Left hindlimb (tissue), 1 donor: ENCODE measurements around the gene GDF3.
"Not testable (repeated sequence)": the region's sequence is repeated elsewhere in the genome, so short reads cannot be mapped to it uniquely, and the experiment has no call there.

Experiments used
- DNase-seq: peaks from one replicate; pipeline ENCODE4 v3.0.0-alpha.2; 2018

The GDF3 gene

DNA sequence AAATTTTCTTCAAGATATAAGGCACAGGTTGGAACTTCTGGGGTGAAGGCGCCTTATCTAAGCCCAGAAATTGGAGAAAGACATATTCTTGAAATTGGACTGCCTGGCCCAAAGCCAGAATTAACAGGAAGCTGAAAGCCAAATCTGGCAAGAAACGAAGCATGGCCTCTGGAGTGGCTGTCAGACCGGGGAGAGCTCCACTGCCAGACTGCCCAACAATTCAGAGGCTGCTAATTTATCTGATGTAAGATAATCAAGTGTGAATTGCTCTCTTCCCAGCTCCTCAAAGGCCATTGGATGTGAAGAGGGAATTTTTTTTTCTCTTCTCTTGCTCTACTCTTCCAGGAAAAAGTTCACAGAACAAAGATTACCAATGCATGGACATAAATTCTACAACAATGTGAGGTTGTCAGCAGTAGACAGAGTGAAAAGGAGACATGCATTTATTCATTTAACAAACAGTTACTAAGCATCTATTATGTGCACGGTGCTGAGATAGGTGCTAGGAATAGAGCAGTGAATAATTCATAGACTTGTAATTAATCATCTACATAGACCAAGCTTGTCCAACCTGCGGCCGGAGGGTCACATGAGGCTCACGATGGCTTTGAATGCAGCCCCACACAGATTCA is at the start of gene GDF3:
TSS of gene GDF3 (minus strand) at position 210 of the 632 bp plus-strand sequence. CDS start at position 163, 47 bp downstream.
- DNase-seq = no peak

DNA sequence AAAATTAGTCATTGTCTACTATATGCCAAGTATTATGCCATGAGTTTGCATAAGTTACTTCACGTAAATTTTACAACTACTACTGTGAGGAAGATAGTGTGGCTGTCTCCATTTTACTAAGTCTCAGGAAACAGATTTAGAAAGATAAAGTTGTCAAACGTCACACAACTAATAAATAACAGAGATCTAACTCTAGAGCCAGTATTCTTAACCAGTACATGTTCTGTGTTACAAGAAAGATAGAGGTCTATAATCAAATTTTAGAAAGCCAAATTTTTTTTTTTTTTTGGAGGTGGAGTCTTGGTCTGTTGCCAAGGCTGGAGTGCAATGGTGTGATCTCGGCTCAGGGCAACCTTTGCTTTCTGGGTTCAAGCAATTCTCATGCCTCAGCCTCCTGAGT is 37.4 kb upstream of the GDF3 start:
- DNase-seq = no peak

- DNase-seq = no peak
Observed at GRCh38 chr12:7731486-7731885, 35.9 kb upstream of the GDF3 start.

- DNase-seq = not testable (repeated sequence)
Observed at GRCh38 chr12:7730984-7731383, 35.4 kb upstream of the GDF3 start.

GRCh38 chr12:7729746-7730145 is 34.2 kb upstream of the GDF3 start:
- DNase-seq = no peak

DNA sequence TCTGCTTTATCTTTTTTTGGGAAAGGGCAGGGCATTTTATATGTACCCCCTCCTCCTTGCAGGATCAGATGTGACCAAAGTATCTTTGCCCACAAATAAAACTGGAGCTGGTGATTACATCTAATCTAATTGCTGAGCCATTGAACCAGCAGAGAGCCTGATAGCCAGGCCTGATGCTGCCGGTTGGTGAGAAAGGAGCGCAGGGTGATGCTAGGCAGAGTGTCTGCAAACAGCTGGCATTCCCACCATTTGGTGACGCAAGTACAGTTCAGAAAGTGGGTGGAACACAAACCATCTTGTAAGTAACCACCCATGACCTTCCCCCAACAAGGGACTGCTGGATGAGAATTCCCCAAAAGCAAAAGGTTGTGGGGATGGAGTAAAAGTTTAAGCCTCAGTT is 28.4 kb upstream of the GDF3 start:
- no peak for DNase-seq

- no peak for DNase-seq
Observed at GRCh38 chr12:7719946-7720730, 24.6 kb upstream of the GDF3 start.

GRCh38 chr12:7716381-7716780 is 20.8 kb upstream of the GDF3 start:
- no peak for DNase-seq

- no peak for DNase-seq
Observed at GRCh38 chr12:7712841-7713442, 17.4 kb upstream of the GDF3 start.

- no peak for DNase-seq
Observed at GRCh38 chr12:7711133-7711532, 15.6 kb upstream of the GDF3 start, which contains the start of gene DPPA3. DPPA3 (plus strand) TSS chr12:7711433; CDS start chr12:7711571, 138 bp downstream.

- DNase-seq = no peak
Observed at GRCh38 chr12:7709969-7710675, 14.5 kb upstream of the GDF3 start.

- no peak for DNase-seq
Observed at GRCh38 chr12:7705846-7706245, 10.3 kb upstream of the GDF3 start.

DNA sequence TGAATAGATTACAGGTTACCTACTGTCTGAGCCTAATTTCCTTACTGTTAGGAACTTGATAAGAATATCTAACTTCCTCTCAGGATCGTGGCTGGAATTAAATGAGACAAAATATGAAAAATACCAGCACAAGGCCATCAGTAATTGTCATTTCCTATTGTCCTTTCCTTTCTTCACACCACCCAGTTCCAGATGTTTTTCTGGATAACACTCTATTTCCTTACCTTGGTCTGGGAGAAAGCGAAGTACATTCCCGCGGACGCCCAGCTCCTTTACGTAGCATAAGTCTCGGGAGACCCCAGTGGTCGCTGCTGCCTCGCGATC is 376 bp downstream of the GDF3 start:
- DNase-seq = no peak

DNA sequence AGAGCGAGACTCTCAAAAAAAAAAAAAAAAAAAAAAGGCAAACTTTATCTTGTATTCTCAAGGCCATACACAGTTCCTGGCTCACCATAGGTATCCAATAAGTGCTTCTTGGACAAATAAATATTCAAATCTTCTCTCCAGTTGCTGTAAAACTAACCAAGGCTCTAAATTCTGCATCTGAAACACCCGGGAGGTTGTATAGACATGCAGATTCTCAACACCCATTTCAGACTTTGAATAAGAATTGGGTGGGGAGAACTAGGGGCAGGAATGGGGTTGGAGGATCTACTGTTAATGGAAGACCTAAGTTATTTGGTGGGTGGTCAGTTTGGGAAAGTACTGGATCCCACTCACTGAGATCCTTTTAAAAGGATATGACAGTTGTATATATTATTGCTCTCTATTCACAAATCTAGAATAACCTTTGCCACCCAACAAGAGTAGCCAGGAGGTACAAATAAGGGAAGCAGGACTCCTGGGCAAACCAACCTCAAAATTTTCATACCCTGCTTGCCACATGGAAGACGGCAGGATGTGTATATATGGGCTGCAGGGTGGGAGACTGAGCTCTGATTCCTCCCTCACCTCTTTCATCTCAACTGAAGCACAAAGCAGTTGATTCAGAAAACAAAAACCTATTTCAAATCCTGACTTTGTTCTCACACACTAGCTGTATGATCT is 879 bp downstream of the GDF3 start:
- no peak for DNase-seq

DNA sequence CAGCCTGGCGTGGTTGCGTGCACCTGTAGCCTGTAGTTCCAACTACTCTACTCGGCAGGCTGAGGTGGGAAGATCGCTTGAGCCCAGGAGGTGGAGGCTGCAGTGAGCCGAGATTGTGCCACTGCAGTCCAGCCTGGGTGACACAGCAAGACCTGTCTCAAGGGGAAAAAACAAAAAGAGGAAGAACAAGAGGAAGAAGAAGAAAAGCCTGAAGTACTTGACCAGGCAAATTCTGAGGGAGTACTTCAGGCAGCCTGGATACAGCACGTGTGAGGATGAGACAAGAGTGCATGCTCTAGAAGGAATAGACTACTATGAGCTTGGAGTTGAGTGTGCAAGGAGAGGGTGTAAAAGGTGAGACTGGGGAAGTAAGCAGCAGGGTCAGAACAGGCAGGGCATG is 1.8 kb downstream of the GDF3 start:
- DNase-seq = no peak

DNA sequence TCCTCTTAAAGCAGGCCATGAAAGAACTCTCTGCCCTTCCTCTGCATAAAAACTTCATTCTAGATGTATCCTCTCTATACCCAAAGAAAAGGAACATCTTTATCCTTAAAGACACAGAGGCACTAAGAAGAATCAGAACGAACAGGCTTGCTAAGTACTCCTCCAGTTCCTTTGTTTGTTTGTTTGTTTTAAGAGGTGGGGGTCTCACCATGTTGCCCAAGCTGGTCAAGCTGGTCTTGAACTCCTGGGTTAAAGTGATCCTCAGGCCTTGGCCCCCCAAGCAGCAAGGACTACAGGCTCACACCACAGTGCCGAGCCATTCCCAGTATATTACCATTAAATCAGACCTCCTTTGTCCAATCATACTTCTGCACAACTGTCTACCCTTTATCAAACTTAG is 14.0 kb downstream of the GDF3 start:
- no peak for DNase-seq

DNA sequence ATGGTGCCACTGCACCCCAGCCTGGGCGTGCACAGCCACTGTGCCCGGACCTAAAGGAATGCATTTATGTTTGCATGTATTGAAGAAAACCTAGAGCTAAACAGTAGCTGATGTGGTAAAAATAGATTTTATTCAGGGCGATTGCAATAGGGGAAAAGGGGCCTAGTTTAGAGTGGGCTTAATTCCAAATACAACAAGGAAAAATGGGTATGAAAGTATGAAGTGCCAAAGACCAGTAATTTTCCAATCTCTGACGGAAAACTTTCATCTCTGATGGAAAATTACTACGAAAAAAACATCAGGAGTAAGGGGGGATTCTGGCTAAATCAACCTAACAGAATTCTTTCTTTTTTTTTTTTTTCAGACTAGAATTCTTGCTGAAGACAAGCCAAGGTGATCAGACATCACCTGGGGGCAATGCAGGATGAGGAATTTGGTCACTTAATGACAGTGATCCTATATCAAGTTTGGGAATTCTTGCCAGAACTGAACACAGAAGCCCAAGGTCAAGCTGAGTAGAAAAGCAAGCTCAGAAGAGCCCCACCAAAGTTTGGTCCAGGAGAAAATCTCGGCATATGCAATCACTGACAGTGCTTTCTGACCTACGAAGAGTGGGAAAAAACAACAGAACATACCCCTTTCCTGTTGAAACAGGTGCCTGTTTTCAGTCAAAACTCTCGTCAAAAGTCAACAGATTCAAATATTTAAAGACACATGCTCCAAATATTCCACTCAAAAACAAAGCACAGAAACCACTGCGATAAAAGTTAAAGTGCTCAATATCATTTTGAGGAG is 16.1 kb downstream of the GDF3 start:
- no peak for DNase-seq

DNA sequence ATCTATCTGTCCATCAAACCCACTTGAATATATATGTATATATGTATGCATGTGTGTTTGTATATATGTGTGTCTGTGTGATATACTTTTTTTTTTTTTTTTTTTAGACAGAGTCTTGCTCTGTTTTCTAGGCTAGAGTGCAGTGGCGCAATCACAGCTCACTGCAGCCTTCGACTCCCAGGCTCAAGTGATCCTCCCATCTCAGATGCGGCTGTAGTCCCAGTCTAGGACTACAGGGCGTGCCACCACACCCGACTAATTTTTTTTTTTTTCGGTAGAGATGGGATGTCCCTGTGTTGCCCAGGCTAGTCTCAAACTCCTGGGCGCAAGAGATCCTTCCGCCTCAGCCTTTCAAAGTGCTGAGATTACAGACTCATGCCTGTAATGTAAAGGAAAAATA is 16.8 kb downstream of the GDF3 start:
- DNase-seq = no peak

DNA sequence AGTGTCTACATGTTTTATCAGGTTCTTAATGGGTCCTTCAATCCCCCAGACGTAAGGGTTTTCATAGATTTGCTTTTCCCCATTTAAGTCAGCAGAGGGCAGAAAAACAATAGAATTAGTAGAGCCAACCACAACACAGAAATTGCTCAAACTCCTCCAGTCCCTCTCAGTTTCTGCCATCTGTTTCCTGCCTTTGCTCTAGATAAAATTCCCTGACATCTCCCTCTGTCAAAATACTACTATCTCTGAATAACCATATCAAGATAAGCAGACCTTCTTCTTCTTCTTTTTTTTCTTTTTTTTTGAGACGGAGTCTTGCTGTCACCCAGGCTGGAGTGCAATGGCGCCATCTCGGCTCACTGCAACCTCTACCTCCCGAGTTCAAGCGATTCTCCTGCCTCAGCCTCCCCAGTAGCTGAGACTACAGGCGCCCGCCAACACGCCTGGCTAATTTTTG is 18.1 kb downstream of the GDF3 start:
- not testable (repeated sequence) for DNase-seq

DNA sequence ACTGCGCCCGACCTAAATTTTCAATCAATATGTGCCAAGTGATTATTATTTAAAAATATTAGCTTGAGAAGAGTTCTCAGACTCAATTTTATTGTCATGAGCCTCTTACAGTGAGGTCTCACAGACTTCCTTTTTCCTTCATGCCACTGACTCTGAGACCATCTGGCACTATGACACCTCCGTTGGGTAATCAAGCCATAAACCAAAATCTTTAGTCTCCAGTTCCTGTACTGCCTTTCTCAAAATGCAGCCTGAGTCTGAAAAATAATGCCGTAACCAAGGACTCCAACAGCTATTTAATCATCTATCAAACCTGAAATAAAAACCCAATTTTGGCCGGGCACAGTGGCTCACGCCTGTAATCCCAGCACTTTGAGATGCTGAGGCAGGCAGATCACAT is 20.1 kb downstream of the GDF3 start:
- not testable (repeated sequence) for DNase-seq

DNA sequence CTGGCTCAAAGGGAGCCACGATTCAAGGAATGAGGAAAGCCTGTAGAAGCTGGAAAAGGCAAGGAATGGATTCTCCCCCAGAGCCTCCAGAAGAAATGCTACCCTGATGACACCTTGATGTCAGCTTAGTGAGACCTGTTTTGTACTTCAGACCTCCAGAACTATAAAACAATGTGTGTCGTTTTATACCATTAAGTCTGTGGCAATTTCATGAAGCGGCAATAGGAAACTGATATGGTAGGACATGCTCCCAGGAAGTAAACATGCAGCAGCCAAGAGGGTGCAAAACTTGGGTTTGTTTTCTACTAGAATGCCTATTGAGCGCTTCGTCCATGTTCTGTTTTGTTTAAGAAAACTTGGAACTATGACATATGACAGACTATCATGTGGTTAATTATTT is 27.4 kb downstream of the GDF3 start:
- no peak for DNase-seq

GRCh38 chr12:7667125-7667524 is 28.4 kb downstream of the GDF3 start:
- no peak for DNase-seq
